Epithelial cell of proximal tubule (primary cell): ENCODE measurements around the gene CYB561A3. TPM values are rescaled to one million over a fixed set of nuclear protein-coding genes. Genes with fewer than 3 reads are reported as not detected.
"Not testable (repeated sequence)": the region's sequence is repeated elsewhere in the genome, so short reads cannot be mapped to it uniquely, and the experiment has no call there.

Experiments
- DNase-seq: peaks from one replicate; pipeline ENCODE4 v3.0.0-alpha.2; 2011; ENCODE audit warnings: low read depth
- H3K4me3 ChIP-seq: 2 replicates; pipeline ENCODE4 v1.5.1; 2011; ENCODE audit warnings: low read depth, mild to moderate bottlenecking, low read length
- total RNA-seq: library from RNA; depleted of rRNA; stranded (reverse); fragments of >200 nt; gene quantifications from 2 replicates; pipeline ENCODE4 v1.2.3, GENCODE V29; 2015
- TF ChIP-seq, protein P1 (sequence below): conservative IDR thresholded peaks from 2 replicates; pipeline ENCODE4 v1.5.1; 2012; ENCODE audit warnings: low read depth, mild to moderate bottlenecking, low read length

The CYB561A3 gene
- total RNA-seq, 1 donor from 2014 or later: 22.1 TPM

DNA sequence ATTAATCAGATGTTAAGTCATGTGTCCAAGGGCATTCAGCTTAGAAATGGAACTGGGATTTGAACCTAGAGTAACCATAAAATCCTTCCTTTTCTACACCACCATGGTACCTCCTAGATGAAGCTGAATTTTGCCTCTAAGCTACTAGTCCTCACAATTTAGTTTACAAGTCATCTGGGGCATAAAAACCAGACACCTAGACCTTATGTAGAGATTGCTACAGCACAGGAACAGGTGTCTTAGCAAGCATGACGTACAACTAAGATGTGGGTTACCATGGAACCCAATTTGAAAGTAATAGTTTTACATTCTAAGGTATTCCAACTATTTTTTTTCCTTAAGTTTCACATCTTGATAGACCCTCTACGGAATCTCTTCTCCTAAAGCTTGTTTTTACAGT is 39.9 kb upstream of the CYB561A3 start:
- TF ChIP-seq, protein P1, sequence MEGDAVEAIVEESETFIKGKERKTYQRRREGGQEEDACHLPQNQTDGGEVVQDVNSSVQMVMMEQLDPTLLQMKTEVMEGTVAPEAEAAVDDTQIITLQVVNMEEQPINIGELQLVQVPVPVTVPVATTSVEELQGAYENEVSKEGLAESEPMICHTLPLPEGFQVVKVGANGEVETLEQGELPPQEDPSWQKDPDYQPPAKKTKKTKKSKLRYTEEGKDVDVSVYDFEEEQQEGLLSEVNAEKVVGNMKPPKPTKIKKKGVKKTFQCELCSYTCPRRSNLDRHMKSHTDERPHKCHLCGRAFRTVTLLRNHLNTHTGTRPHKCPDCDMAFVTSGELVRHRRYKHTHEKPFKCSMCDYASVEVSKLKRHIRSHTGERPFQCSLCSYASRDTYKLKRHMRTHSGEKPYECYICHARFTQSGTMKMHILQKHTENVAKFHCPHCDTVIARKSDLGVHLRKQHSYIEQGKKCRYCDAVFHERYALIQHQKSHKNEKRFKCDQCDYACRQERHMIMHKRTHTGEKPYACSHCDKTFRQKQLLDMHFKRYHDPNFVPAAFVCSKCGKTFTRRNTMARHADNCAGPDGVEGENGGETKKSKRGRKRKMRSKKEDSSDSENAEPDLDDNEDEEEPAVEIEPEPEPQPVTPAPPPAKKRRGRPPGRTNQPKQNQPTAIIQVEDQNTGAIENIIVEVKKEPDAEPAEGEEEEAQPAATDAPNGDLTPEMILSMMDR: no peak
- DNase-seq: no peak
- no peak overlapping the region for H3K4me3 ChIP-seq

DNA sequence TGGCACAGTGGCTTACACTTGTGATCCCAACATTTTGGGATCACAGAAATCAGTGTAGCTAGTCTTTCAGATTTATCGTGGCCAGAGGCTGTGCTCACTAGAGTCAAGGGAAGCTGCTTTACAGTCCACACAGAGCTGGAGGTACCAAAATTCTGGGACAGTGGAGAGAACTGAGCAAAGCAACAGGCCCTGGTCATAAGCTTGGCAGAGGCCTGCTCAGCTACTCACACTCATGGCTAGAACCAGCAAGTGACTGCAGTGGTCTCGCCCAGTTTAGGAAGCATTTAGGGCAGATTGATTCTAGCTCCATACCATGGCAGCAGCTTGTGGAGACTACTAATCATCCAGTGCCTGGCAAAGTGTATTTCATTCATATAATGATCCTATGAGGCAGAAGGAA is 39.5 kb upstream of the CYB561A3 start:
- H3K4me3 ChIP-seq: no peak overlapping the region
- TF ChIP-seq, protein P1: no peak
- no peak for DNase-seq

DNA sequence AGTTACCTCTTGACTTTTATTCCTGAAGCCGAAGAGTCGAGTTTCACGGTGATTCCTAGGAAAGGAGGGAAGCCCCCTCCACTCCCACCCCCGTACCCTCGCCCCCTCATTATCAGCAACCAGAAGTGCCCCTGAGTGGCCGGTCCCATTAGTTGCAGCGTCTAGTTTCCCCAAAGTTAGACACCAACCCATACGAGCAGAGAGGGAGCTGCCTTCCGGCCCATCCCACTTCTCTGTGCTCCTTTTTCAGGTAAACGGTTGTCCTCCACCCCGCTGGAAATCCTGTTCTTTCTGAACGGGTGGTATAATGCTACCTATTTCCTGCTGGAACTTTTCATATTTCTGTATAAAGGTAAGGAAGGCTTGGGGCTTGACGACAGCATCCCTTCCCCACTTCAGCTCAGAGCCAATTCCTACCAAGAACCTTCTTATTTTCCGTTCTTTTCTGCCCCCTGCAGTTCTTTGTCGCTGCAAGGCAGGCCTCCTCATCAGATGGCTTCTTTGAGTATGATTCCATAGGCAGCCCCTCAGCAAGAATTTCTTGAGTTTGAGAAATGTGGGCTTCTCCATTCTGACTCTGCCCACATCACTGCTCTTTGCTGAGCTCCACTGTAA is 31.4 kb upstream of the CYB561A3 start:
- DNase-seq: no peak
- peak overlapping the region; percentile 94 for H3K4me3 ChIP-seq
- TF ChIP-seq, protein P1: peak; percentile 38

DNA sequence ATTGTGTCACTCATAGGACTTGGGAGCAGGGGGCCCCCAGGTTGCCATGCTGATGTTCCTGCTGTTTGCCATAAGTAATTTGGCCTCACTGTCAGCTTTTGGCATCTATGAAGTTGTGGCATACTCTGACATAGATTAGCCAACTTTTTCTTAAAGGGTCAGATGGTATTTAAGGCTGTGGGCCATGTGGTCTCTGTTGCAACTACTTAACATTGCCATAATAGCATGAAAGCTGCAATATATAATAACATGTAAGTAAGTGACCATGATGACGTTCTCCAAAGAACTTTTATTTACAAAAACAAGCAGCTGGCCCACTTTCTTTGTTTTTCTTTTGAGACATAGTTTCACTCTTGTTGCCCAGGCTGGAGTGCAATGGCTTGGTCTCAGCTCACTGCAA is 28.5 kb upstream of the CYB561A3 start:
- H3K4me3 ChIP-seq: no peak overlapping the region
- no peak for DNase-seq
- TF ChIP-seq, protein P1: no peak

GRCh38 chr11:61384271-61385242 is 22.9 kb upstream of the CYB561A3 start:
- no peak overlapping the region for H3K4me3 ChIP-seq
- no peak for DNase-seq
- TF ChIP-seq, protein P1: peak; percentile 41

GRCh38 chr11:61383859-61384258 is 22.2 kb upstream of the CYB561A3 start:
- not testable (repeated sequence) for H3K4me3 ChIP-seq, DNase-seq

GRCh38 chr11:61380884-61381283 is 19.2 kb upstream of the CYB561A3 start:
- DNase-seq: no peak
- TF ChIP-seq, protein P1: no peak
- no peak overlapping the region for H3K4me3 ChIP-seq
